Endothelial cell of umbilical vein (primary cell): ENCODE data around the gene RRP1. TPM values are rescaled to one million over a fixed set of nuclear protein-coding genes. Genes with fewer than 3 reads are reported as not detected.

Source experiments
- BruUV-seq: library from RNA; stranded (reverse); fragments of 400-500 nt; replicated peaks from 2 replicates; lab custom pipeline; 2021; lab: Mats Ljungman, UMichigan
- CTCF ChIA-PET: fragments of 300-600, 350-600 bp; sonication (Branson Sonifier 250); formaldehyde crosslinking; loops from one replicate; lab custom pipeline; 2021; ENCODE audit warnings: antibody characterized with exemption, inconsistent platforms; lab: Charles Lee
- POLR2A ChIA-PET: fragments of 300-600, 350-600 bp; sonication (Branson Sonifier 250); formaldehyde crosslinking; loops from one replicate; lab custom pipeline; 2021; ENCODE audit warnings: antibody characterized with exemption, inconsistent platforms; lab: Charles Lee
- DNase-seq: peaks from one replicate; pipeline ENCODE4 v3.0.0-alpha.2; 2011; ENCODE audit warnings: low read depth, low spot score
- FAIRE-seq: peaks from 2 replicates; lab custom pipeline; 2011; peaks lifted over from hg19 to GRCh38; lab: Jason Lieb, UNC
- H2AFZ ChIP-seq: 2 replicates; pipeline ENCODE4 v1.6.0; 2012; ENCODE audit warnings: low read depth, low read length, control low read depth, inconsistent platforms
- H3K27ac ChIP-seq: 2 replicates; pipeline ENCODE4 v1.5.1; 2011; ENCODE audit warnings: low read depth, mild to moderate bottlenecking, control low read depth, low read length, moderate library complexity; ENCODE audit not compliant: insufficient read depth
- H3K27me3 ChIP-seq, 2 experiments: 2 replicates each; pipeline versions ENCODE4 v1.6.0 to v1.6.1; 2011; ENCODE audit warnings: low read length in 2 of 2, mixed read lengths in 1 of 2; ENCODE audit not compliant: control insufficient read depth in 2 of 2, insufficient read depth in 2 of 2
- H3K36me3 ChIP-seq, 2 experiments: 2 replicates in 1 of 2; 3 replicates in 1 of 2; pipeline ENCODE4 v1.5.1; 2011; ENCODE audit warnings: low read length in 2 of 2, mild to moderate bottlenecking in 1 of 2, moderate library complexity in 1 of 2; ENCODE audit not compliant: control insufficient read depth in 2 of 2, insufficient read depth in 2 of 2; ENCODE audit errors: extremely low read depth in 1 of 2
- H3K4me1 ChIP-seq: 3 replicates; pipeline ENCODE4 v1.5.1; 2011; ENCODE audit warnings: mild to moderate bottlenecking, low read length; ENCODE audit not compliant: control insufficient read depth, insufficient read depth; ENCODE audit errors: extremely low read depth
- H3K4me2 ChIP-seq: 2 replicates; pipeline ENCODE4 v1.6.1; 2011; ENCODE audit warnings: low read length, control low read depth, mixed read lengths; ENCODE audit not compliant: insufficient read depth
- H3K4me3 ChIP-seq, 3 experiments: fragments of 200-600 bp in 1 of 3; sonication (generic), shearing (Covaris generic) in 1 of 3; replicated peaks in 1 of 3; 2 replicates each; pipeline ENCODE4 v1.5.1; 2011 to 2016; ENCODE audit warnings: control low read depth in 3 of 3, low read length in 3 of 3, mild to moderate bottlenecking in 2 of 3, inconsistent platforms in 1 of 3, low read depth in 1 of 3, moderate library complexity in 1 of 3; ENCODE audit not compliant: insufficient read depth in 1 of 3
- H3K79me2 ChIP-seq: 2 replicates; pipeline ENCODE4 v1.6.0; 2012; ENCODE audit warnings: low read length, inconsistent platforms; ENCODE audit not compliant: control insufficient read depth, insufficient read depth
- H3K9ac ChIP-seq: replicated peaks from 2 replicates; pipeline ENCODE3; 2011; ENCODE audit warnings: low read length, control low read depth; ENCODE audit not compliant: insufficient read depth; ENCODE audit errors: extremely low read depth
- H3K9me1 ChIP-seq: replicated peaks from 3 replicates; pipeline ENCODE4 v1.6.0; 2011; ENCODE audit warnings: mild to moderate bottlenecking, low read length; ENCODE audit not compliant: control insufficient read depth, insufficient read depth; ENCODE audit errors: extremely low read depth
- H3K9me3 ChIP-seq: replicated peaks from 2 replicates; pipeline ENCODE4 v1.5.1; 2012; ENCODE audit warnings: low read length, inconsistent platforms; ENCODE audit not compliant: control insufficient read depth, insufficient read depth
- H4K20me1 ChIP-seq: replicated peaks from 2 replicates; pipeline ENCODE3; 2011; ENCODE audit warnings: mild to moderate bottlenecking, low read length; ENCODE audit not compliant: control insufficient read depth, insufficient read depth; ENCODE audit errors: extremely low read depth
- EZH2 ChIP-seq: IDR thresholded peaks from 2 replicates; pipeline ENCODE4 v1.6.1; 2012; ENCODE audit warnings: borderline replicate concordance, low read depth, mild to moderate bottlenecking, moderate library complexity, low read length, inconsistent platforms; ENCODE audit not compliant: severe bottlenecking
- FOS ChIP-seq: IDR thresholded peaks from 2 replicates; pipeline ENCODE4 v1.6.1; 2011; ENCODE audit warnings: mild to moderate bottlenecking, low read length, moderate library complexity, borderline replicate concordance; ENCODE audit not compliant: insufficient read depth
- GATA2 ChIP-seq: IDR thresholded peaks from 2 replicates; pipeline ENCODE4 v1.7.0; 2011; ENCODE audit warnings: low read depth, mild to moderate bottlenecking, moderate library complexity, mixed read lengths, low read length; ENCODE audit not compliant: insufficient read length, insufficient read depth
- JUN ChIP-seq: IDR thresholded peaks from 2 replicates; pipeline ENCODE4 v1.6.1; 2011; ENCODE audit warnings: borderline replicate concordance, low read depth; ENCODE audit not compliant: insufficient read length, insufficient read depth
- MAX ChIP-seq: IDR thresholded peaks from 2 replicates; pipeline ENCODE4 v1.6.1; 2011; ENCODE audit not compliant: insufficient read depth, insufficient read length
- MYC ChIP-seq: IDR thresholded peaks from one replicate; pipeline ENCODE4 v1.6.1; 2011; ENCODE audit warnings: mild to moderate bottlenecking, low read depth, low read length
- POLR2A ChIP-seq: IDR thresholded peaks from 2 replicates; pipeline ENCODE4 v1.6.1; 2012; ENCODE audit warnings: low read depth, mild to moderate bottlenecking, control low read depth, low read length
- POLR2AphosphoS5 ChIP-seq: IDR thresholded peaks from 2 replicates; pipeline ENCODE4 v1.6.1; 2012; ENCODE audit warnings: low read depth, mild to moderate bottlenecking, control low read depth, low read length, moderate library complexity; ENCODE audit not compliant: insufficient read depth
- dilution Hi-C: fragments of 300-500 bp; cut with MboI; formaldehyde crosslinking; loops from one replicate; pipeline ENCODE4 v1.15.0; 2019; ENCODE audit warnings: low sequenced_read_pairs; ENCODE audit not compliant: extremely low pct_ligation_motif_present
- intact Hi-C: fragments of 100-400 bp; cut with micrococcal nuclease; formaldehyde crosslinking; loops from one replicate; pipeline ENCODE4 v1.10.0; 2022
- polyA plus RNA-seq, 4 experiments: library from polyadenylated mRNA; depleted of rRNA in 3 of 4; stranded (reverse) in 3 of 4; unstranded in 1 of 4; fragments of >200 nt; gene quantifications; 2 replicates each; pipeline versions ENCODE4 v1.2.1 to v1.2.3, GENCODE V29; 2011 to 2012; ENCODE audit warnings: missing spikeins in 1 of 4
- total RNA-seq: library from RNA; stranded (reverse); gene quantifications from 2 replicates; pipeline ENCODE4 v1.2.3, GENCODE V29; 2021
- TF ChIP-seq, protein P1 (sequence below), 2 donors: IDR thresholded peaks; 1 replicate in 1 of 2; 2 replicates in 1 of 2; pipeline ENCODE4 v1.5.1; 2011; ENCODE audit warnings: low read length in 2 of 2, mild to moderate bottlenecking in 2 of 2, moderate library complexity in 2 of 2, control low read depth in 1 of 2, inconsistent platforms in 1 of 2, low read depth in 1 of 2; ENCODE audit not compliant: insufficient read depth in 1 of 2; ENCODE audit errors: extremely low read depth in 1 of 2

The RRP1 gene
- total and polyA plus RNA-seq, 2 donors (not counting 3 experiments of a cell fraction or from before 2014, with no cell fraction given), result 15.2 to 36.3 TPM

- no TSS peak for BruUV-seq
Observed at GRCh38 chr21:43847301-43847700, 57.9 kb downstream of the RRP1 start.

More at GRCh38 chr21:43847301-43847700, 57.9 kb downstream of the RRP1 start:
- H3K4me2 ChIP-seq, result no peak overlapping the region
- H3K4me1 ChIP-seq, result no peaks in the 10 kb centered on the region
- no peak overlapping the region for H2AFZ ChIP-seq
- no peak for FAIRE-seq
- no peaks in the 10 kb centered on the region for H3K27me3 ChIP-seq
- no peaks in the 10 kb centered on the region for H3K9me3 ChIP-seq
- CTCF ChIA-PET, result no interaction called here
- dilution Hi-C loops, result no loop called here
- H3K9me1 ChIP-seq, result no peaks in the 10 kb centered on the region
- POLR2A ChIA-PET, result no interaction called here
- TF ChIP-seq EZH2 (no peak), POLR2A (no peak), POLR2AphosphoS5 (no peak), MYC (no peak), GATA2 (no peak), JUN (no peak), MAX (no peak), FOS (no peak)
- TF ChIP-seq, protein P1, sequence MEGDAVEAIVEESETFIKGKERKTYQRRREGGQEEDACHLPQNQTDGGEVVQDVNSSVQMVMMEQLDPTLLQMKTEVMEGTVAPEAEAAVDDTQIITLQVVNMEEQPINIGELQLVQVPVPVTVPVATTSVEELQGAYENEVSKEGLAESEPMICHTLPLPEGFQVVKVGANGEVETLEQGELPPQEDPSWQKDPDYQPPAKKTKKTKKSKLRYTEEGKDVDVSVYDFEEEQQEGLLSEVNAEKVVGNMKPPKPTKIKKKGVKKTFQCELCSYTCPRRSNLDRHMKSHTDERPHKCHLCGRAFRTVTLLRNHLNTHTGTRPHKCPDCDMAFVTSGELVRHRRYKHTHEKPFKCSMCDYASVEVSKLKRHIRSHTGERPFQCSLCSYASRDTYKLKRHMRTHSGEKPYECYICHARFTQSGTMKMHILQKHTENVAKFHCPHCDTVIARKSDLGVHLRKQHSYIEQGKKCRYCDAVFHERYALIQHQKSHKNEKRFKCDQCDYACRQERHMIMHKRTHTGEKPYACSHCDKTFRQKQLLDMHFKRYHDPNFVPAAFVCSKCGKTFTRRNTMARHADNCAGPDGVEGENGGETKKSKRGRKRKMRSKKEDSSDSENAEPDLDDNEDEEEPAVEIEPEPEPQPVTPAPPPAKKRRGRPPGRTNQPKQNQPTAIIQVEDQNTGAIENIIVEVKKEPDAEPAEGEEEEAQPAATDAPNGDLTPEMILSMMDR (IDR thresholded peaks at IDR 0.05; ENCODE audit: extremely low read depth in 1 of 2, insufficient read depth in 1 of 2, low read depth in 1 of 2, low read length in 2 of 2), result no peak
- no peak overlapping the region for H3K4me3 ChIP-seq
- H3K27ac ChIP-seq, result no peak overlapping the region
- DNase-seq, result no peak
- H3K9ac ChIP-seq, result no peak overlapping the region
- no peaks in the 10 kb centered on the region for H4K20me1 ChIP-seq
- no peaks in the 10 kb centered on the region for H3K79me2 ChIP-seq
- intact Hi-C loops, result no loop called here
- H3K36me3 ChIP-seq, result no peaks in the 10 kb centered on the region
